ENCODE data around the gene SPG7. TPM values are rescaled to one million over a fixed set of nuclear protein-coding genes. Genes with fewer than 3 reads are reported as not detected.

Gene SPG7
- total RNA-seq, 4 donors from 2014 or later: 79.0 to 156 (median 92.3) TPM

DNA sequence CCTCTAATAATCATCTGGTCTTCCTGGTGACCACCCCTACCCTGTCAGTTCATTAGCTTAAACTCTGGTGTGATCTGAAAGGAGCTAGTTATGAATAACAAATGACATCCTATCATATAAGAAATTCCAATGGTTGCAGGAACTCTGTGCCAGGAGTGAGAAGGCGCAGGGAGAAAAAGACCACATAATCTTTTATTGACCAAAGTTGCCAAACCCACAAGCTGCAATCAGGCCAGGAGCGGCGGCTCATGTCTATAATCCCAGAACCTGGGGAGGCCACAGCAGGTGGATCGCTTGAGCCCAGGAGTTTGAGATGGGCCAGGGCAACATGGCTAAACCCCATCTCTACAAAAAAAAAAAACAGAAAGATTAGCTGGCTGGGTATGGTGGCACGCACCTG is 41.3 kb upstream of the SPG7 start:
- intact Hi-C loops (cut with DNase I; ENCODE audit: low total_unique reads): no loop called here
- 80 to 89% methylated on average over 5 of the region's 5 CpGs for WGBS, 2 donors
- H3K4me3 ChIP-seq (ENCODE audit: low read depth, poor library complexity, severe bottlenecking): no peak overlapping the region
- no peak for DNase-seq (ENCODE audit: low spot score in 2 of 2)
- TF ChIP-seq POLR2A (IDR thresholded peaks at IDR 0.05): no peak

DNA sequence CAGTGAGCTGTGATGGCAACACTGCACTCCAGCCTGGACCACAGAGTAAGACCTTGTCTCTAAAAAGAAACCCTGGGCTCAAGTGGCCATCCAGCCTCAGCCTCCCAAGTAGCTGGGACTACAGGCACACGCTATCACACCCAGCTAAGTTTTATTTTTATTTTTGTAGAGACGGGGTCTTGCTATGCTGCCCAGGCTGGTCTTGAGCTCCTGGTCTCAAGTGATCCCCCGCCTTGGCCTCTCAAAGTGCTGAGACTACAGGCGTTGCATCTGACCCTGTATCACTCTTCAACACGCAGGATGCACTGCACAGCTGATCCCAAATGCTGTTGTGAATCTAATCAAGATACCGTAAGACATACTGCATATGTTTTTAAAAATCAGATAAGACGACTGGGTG is 40.8 kb upstream of the SPG7 start:
- no peak overlapping the region for H3K4me3 ChIP-seq (ENCODE audit: low read depth, poor library complexity, severe bottlenecking)
- no peak for DNase-seq (ENCODE audit: low spot score in 2 of 2)
- TF ChIP-seq, protein P1, sequence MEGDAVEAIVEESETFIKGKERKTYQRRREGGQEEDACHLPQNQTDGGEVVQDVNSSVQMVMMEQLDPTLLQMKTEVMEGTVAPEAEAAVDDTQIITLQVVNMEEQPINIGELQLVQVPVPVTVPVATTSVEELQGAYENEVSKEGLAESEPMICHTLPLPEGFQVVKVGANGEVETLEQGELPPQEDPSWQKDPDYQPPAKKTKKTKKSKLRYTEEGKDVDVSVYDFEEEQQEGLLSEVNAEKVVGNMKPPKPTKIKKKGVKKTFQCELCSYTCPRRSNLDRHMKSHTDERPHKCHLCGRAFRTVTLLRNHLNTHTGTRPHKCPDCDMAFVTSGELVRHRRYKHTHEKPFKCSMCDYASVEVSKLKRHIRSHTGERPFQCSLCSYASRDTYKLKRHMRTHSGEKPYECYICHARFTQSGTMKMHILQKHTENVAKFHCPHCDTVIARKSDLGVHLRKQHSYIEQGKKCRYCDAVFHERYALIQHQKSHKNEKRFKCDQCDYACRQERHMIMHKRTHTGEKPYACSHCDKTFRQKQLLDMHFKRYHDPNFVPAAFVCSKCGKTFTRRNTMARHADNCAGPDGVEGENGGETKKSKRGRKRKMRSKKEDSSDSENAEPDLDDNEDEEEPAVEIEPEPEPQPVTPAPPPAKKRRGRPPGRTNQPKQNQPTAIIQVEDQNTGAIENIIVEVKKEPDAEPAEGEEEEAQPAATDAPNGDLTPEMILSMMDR (IDR thresholded peaks at IDR 0.05): no peak
- TF ChIP-seq POLR2A (IDR thresholded peaks at IDR 0.05): no peak
- WGBS, 2 donors: 90 to 92% methylated on average over 7 of the region's 7 CpGs
- intact Hi-C loops (cut with DNase I; ENCODE audit: low total_unique reads): no loop called here

DNA sequence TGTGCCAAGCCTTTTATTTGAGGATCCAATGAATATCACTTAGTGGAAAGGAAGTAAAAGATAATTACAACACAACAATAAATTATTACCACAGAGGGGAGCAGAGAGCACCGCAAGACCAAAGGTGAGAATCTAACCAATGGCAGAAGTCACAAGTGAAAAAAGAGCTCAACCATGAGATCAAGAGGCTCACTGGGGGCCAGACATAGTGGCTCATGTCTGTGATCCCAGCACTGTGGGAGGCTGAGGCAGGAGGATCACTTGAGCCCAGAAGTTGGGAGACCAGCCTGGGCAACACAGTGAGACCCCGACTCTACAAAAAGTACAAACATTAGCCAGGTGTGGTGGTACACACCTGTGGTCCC is 35.5 kb upstream of the SPG7 start:
- DNase-seq (ENCODE audit: low spot score in 2 of 2): no peak
- 74 to 82% methylated on average over 2 of the region's 2 CpGs for WGBS, 2 donors
- intact Hi-C loops (cut with DNase I; ENCODE audit: low total_unique reads): no loop called here
- no peak overlapping the region for H3K4me3 ChIP-seq (ENCODE audit: low read depth, poor library complexity, severe bottlenecking)
- TF ChIP-seq POLR2A (IDR thresholded peaks at IDR 0.05): no peak
- TF ChIP-seq, protein P1 (IDR thresholded peaks at IDR 0.05): no peak

DNA sequence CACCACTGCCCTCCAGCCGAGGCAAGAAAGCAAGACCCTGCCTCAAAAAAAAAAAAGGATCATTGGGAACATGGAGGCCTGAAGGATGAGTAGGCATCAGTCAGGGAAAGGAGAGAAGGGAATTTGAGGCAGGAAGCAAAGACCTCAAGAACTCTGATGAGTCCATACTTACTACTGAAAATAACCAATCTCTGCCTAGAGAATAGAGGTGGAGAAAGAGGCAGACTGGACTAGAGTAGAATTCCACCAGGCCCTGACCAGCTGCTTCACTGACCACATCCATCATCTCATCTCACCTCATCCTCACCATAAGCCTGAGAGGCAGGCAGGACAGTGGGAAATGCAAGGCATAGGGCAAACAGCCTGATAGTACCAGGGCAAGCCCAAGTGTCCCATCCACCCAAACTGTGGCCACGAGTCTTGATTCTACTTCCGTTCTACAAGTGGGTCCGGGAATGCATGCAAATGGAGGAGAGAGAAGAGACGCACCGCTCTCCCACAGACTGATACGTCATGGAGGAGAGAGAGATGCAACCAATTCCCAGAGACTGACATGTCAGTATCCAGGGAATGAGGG is 35.0 kb upstream of the SPG7 start:
- TF ChIP-seq POLR2A (IDR thresholded peaks at IDR 0.05): no peak
- intact Hi-C loops (cut with DNase I; ENCODE audit: low total_unique reads): no loop called here
- WGBS, 2 donors: 85 to 91% methylated on average over 7 of the region's 7 CpGs
- no peak for DNase-seq (ENCODE audit: low spot score in 2 of 2)
- no peak overlapping the region for H3K4me3 ChIP-seq (ENCODE audit: low read depth, poor library complexity, severe bottlenecking)

DNA sequence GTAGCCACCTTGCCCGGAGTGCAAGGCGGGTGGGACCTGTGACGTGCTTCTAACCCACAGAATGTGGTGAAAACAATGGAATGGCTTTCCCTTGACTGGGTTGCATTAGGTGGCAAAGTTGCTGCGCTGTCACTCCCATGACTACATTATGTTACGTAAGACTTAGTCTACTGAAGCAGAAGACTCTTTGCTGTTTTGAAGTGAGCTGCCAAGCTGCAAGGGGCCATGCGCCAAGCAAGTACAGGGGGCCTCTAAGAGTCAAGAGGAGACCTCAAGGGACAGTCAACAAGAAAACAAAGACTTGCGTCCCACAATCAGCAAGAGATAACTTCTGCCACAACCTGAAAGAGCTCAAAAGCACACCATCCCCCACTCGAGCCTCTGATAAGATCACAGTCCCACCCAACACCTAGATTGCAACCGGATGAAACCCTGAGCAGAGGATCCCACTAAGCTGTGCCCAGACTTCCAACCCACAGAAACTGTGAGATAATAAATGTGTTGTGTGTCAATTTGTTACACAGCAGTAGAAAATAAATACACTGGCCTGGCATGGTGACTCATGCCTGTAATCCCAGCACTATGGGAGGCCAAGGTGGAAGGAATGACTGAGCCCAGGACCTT is 34.3 kb upstream of the SPG7 start:
- WGBS, 2 donors: 71% methylated on average over 9 of the region's 9 CpGs
- TF ChIP-seq, protein P1 (IDR thresholded peaks at IDR 0.05): no peak
- no peak for TF ChIP-seq POLR2A (IDR thresholded peaks at IDR 0.05)
- DNase-seq (ENCODE audit: low spot score in 2 of 2): no peak
- intact Hi-C loops (cut with DNase I; ENCODE audit: low total_unique reads): no loop called here
- H3K4me3 ChIP-seq (ENCODE audit: low read depth, poor library complexity, severe bottlenecking): no peak overlapping the region

DNA sequence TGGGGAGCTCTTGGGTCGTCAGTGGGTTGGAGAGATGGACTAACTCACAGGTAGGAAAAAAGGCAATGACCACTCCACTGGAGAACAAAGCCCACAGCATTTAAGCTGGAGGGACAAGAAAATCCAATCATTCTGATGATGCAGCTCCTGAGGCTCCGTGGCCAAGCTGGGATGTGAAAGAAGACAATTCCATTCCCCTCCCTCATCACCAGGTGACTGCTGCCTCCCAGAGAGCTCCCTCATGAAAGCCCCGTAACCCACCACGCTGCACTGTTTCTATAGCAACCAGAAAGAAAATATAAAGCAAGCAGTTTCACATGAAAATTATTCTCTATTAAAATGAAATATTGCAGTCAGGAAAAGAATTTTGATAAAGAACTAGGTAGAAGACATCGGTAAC is 33.1 kb upstream of the SPG7 start:
- intact Hi-C loops (cut with DNase I; ENCODE audit: low total_unique reads): no loop called here
- TF ChIP-seq, protein P1 (IDR thresholded peaks at IDR 0.05): no peak
- no peak for TF ChIP-seq POLR2A (IDR thresholded peaks at IDR 0.05)
- no peak overlapping the region for H3K4me3 ChIP-seq (ENCODE audit: low read depth, poor library complexity, severe bottlenecking)
- no peak for DNase-seq (ENCODE audit: low spot score in 2 of 2)
- WGBS, 2 donors: 71 to 72% methylated on average over 5 of the region's 5 CpGs

DNA sequence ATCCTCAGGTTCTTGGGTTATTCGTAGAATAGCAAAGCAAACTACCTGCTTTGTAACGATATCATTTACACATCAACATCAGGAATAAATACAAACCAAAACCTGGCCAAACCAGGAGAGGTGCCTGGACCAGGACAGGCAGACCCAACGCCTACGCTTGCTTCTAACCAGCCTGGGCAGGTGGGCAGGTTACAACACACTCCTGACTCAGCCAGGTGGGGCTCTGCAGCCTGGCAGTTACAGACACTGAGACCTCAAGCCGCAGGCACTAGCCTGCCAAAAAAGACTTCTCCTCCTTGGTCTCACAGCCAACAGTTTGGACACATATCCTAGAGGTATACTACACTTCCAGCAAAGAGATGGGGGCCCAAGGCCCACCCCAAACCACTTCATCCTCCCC is 31.8 kb upstream of the SPG7 start:
- no peak overlapping the region for H3K4me3 ChIP-seq (ENCODE audit: low read depth, poor library complexity, severe bottlenecking)
- peak in 1 of 2 donors; percentile 67 for DNase-seq (ENCODE audit: low spot score in 2 of 2)
- intact Hi-C loops (cut with DNase I; ENCODE audit: low total_unique reads): no loop called here
- TF ChIP-seq, protein P1 (IDR thresholded peaks at IDR 0.05): no peak
- no peak for TF ChIP-seq POLR2A (IDR thresholded peaks at IDR 0.05)
- 58 to 62% methylated on average over 5 of the region's 5 CpGs for WGBS, 2 donors
